Measurements from ENCODE around the gene FBXO46. TPM values are rescaled to one million over a fixed set of nuclear protein-coding genes. Genes with fewer than 3 reads are reported as not detected.

Gene FBXO46
- total and polyA plus RNA-seq, 2 of the 13 experiments (the other 11 are each of a cell fraction or from before 2014, with no cell fraction given) = 6.2 to 6.4 TPM

DNA sequence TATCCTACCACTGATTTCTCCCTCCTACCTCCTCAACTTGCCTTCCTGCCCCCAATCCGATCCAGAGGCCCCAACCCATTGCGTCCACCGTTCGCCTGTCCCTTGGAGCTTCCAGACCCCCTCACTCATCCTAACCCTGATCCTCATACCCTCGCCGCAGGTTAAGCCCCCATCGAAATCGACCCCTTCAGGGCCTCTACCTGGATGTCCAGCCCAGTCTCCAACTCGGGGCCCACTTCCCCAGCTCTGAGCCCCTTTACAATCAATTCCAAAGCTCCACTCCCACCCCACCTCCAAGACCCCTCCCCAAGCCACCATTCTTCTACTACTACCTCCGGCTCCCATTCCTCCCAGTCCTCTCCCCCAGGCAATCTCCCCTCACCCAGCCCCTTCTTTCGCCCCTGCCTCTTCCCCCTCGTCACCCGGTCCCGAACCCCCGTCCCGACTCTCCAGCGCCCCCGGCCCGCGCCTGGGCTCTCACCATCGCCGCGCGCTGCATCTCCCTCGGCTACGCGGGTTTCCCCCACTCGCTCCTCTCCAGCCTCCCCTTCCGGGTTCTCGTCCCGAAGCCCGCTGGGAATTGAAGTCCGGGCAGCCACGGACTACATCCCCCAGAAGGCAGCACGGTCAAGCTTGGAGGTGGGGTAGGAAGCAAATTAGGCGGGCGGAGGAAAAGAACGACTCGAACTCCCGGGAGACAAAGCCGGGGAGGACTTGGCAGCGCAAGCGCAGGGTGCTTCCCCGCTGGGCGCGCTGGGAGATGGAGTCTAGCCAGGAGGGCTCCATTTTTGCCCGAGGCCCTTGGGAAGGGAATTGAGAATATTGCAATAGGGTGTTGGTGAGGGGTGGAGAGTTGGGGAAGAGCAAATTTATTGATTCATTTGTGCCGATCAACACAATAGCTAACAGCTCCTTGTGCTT is at the start of gene FBXO46 (continued):
- TF ChIP-seq GATAD2A (CRISPR knock-in tag; IDR thresholded peaks at IDR 0.05) = no peak
- peak; percentile 90 for TF ChIP-seq SUZ12 (IDR thresholded peaks at IDR 0.05; ENCODE audit: low read depth, low read length)
- no peak for TF ChIP-seq CENPX (CRISPR knock-in tag; IDR thresholded peaks at IDR 0.05)
- TF ChIP-seq, protein P1, sequence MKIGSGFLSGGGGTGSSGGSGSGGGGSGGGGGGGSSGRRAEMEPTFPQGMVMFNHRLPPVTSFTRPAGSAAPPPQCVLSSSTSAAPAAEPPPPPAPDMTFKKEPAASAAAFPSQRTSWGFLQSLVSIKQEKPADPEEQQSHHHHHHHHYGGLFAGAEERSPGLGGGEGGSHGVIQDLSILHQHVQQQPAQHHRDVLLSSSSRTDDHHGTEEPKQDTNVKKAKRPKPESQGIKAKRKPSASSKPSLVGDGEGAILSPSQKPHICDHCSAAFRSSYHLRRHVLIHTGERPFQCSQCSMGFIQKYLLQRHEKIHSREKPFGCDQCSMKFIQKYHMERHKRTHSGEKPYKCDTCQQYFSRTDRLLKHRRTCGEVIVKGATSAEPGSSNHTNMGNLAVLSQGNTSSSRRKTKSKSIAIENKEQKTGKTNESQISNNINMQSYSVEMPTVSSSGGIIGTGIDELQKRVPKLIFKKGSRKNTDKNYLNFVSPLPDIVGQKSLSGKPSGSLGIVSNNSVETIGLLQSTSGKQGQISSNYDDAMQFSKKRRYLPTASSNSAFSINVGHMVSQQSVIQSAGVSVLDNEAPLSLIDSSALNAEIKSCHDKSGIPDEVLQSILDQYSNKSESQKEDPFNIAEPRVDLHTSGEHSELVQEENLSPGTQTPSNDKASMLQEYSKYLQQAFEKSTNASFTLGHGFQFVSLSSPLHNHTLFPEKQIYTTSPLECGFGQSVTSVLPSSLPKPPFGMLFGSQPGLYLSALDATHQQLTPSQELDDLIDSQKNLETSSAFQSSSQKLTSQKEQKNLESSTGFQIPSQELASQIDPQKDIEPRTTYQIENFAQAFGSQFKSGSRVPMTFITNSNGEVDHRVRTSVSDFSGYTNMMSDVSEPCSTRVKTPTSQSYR (CRISPR knock-in tag; IDR thresholded peaks at IDR 0.05; ENCODE audit: borderline replicate concordance) = peak; percentile 17; the same call in 1 of the 2 replicates
- no peak for TF ChIP-seq ZNF232 (CRISPR knock-in tag; IDR thresholded peaks at IDR 0.05; ENCODE audit: borderline replicate concordance)
- peak; percentile 35 for TF ChIP-seq FOSL2 (CRISPR knock-in tag; IDR thresholded peaks at IDR 0.05)
- no peak for TF ChIP-seq TCF7 (IDR thresholded peaks at IDR 0.05; ENCODE audit: low read depth)
- peak; percentile 67 for TF ChIP-seq GABPA (IDR thresholded peaks at IDR 0.05; ENCODE audit: low read depth, low read length)
- peak; percentile 93 for TF ChIP-seq GABPA (CRISPR knock-in tag; IDR thresholded peaks at IDR 0.05; ENCODE audit: low read depth)
- no peak for TF ChIP-seq DNMT3B (CRISPR knock-in tag; conservative IDR thresholded peaks at IDR 0.05)
- TF ChIP-seq SMARCC2 (IDR thresholded peaks at IDR 0.05) = no peak
- TF ChIP-seq, protein P2, sequence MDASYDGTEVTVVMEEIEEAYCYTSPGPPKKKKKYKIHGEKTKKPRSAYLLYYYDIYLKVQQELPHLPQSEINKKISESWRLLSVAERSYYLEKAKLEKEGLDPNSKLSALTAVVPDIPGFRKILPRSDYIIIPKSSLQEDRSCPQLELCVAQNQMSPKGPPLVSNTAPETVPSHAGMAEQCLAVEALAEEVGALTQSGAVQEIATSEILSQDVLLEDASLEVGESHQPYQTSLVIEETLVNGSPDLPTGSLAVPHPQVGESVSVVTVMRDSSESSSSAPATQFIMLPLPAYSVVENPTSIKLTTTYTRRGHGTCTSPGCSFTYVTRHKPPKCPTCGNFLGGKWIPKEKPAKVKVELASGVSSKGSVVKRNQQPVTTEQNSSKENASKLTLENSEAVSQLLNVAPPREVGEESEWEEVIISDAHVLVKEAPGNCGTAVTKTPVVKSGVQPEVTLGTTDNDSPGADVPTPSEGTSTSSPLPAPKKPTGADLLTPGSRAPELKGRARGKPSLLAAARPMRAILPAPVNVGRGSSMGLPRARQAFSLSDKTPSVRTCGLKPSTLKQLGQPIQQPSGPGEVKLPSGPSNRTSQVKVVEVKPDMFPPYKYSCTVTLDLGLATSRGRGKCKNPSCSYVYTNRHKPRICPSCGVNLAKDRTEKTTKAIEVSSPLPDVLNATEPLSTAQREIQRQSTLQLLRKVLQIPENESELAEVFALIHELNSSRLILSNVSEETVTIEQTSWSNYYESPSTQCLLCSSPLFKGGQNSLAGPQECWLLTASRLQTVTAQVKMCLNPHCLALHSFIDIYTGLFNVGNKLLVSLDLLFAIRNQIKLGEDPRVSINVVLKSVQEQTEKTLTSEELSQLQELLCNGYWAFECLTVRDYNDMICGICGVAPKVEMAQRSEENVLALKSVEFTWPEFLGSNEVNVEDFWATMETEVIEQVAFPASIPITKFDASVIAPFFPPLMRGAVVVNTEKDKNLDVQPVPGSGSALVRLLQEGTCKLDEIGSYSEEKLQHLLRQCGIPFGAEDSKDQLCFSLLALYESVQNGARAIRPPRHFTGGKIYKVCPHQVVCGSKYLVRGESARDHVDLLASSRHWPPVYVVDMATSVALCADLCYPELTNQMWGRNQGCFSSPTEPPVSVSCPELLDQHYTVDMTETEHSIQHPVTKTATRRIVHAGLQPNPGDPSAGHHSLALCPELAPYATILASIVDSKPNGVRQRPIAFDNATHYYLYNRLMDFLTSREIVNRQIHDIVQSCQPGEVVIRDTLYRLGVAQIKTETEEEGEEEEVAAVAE (CRISPR knock-in tag; IDR thresholded peaks at IDR 0.05; ENCODE audit: borderline replicate concordance) = peak; percentile 94
- TF ChIP-seq ZSCAN21 (CRISPR knock-in tag; IDR thresholded peaks at IDR 0.05; ENCODE audit: borderline replicate concordance) = no peak
- TF ChIP-seq, protein P3, sequence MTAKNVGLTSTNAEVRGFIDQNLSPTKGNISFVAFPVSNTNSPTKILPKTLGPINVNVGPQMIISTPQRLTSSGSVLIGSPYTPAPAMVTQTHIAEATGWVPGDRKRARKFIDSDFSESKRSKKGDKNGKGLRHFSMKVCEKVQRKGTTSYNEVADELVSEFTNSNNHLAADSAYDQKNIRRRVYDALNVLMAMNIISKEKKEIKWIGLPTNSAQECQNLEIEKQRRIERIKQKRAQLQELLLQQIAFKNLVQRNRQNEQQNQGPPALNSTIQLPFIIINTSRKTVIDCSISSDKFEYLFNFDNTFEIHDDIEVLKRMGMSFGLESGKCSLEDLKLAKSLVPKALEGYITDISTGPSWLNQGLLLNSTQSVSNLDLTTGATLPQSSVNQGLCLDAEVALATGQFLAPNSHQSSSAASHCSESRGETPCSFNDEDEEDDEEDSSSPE (CRISPR knock-in tag; IDR thresholded peaks at IDR 0.05) = peak; percentile 89
- 0 out of 2 replicates have a peak, but pooled peaks have one; percentile 29 for TF ChIP-seq ZNF264 (CRISPR knock-in tag; IDR thresholded peaks at IDR 0.05)
- TF ChIP-seq, protein P4, sequence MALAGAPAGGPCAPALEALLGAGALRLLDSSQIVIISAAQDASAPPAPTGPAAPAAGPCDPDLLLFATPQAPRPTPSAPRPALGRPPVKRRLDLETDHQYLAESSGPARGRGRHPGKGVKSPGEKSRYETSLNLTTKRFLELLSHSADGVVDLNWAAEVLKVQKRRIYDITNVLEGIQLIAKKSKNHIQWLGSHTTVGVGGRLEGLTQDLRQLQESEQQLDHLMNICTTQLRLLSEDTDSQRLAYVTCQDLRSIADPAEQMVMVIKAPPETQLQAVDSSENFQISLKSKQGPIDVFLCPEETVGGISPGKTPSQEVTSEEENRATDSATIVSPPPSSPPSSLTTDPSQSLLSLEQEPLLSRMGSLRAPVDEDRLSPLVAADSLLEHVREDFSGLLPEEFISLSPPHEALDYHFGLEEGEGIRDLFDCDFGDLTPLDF (CRISPR knock-in tag; IDR thresholded peaks at IDR 0.05) = peak; percentile 92
- TF ChIP-seq ZKSCAN5 (CRISPR knock-in tag; IDR thresholded peaks at IDR 0.05) = no peak
- TF ChIP-seq ARNT2 (CRISPR knock-in tag; IDR thresholded peaks at IDR 0.05; ENCODE audit: low read depth) = peak; percentile 50; the same call in 1 of the 2 replicates
- TF ChIP-seq ATF7 (IDR thresholded peaks at IDR 0.05) = no peak
- TF ChIP-seq ATF7 (CRISPR knock-in tag; IDR thresholded peaks at IDR 0.05) = 0 out of 2 replicates have a peak, but pooled peaks have one; percentile 34
